ENCODE results near the gene DNASE1L3. TPM values are rescaled to one million over a fixed set of nuclear protein-coding genes. Genes with fewer than 3 reads are reported as not detected.

DNASE1L3 gene
- total RNA-seq, 2 donors from 2014 or later: 2.3 to 3.8 TPM

DNA sequence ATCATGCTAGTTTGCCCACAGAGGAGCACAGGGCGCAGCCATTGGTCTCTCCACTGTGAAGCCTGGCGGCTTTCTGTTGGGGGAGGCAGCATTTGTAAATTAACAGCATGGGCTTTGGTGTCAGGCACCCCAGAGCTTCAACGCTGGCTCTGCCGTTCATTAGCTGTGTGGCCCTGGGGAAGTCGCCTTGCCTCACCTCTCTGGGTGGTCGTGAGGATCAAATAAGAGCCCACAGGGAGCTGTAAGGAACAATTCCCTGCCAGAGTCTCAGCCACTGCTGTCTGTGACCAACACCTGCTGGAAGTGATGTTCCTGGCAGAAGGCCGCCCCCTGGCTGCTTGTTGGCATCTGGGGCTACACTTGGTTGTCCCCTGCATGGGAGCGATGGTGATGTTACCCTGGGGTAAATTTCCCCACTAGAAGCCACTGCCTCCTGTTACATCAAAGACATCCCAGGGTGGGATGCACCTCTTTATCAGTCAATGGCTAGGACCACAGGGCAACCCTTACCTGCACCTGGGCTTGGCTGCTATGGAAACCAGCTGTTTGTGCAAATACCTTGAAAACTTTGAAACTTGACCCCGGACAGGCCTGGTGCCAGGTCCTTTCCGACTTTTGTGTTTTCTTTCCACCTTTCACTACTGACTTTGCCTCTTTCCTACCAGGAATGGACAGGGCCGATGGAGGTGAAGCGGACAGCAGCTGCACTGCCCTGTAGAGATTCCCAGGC is 36.9 kb downstream of the DNASE1L3 start:
- Histone ChIP-seq H3K36me3 (peaks cover 23% of the 10 kb centered on the region), H3K27me3 (replicated peaks; ENCODE audit: insufficient read depth) (no peaks in the 10 kb centered on the region), H3K4me1 (ENCODE audit: control insufficient read depth in 1 of 2, low read depth in 2 of 2) (peaks cover 14 to 39% of the 10 kb centered on the region in 2 donors), H3K9me3 (no peaks in the 10 kb centered on the region), H3K27ac (peak overlapping the region in 1 of 2 donors; percentile 5), H3K4me3 (no peak overlapping the region)
- TF ChIP-seq, protein P1, sequence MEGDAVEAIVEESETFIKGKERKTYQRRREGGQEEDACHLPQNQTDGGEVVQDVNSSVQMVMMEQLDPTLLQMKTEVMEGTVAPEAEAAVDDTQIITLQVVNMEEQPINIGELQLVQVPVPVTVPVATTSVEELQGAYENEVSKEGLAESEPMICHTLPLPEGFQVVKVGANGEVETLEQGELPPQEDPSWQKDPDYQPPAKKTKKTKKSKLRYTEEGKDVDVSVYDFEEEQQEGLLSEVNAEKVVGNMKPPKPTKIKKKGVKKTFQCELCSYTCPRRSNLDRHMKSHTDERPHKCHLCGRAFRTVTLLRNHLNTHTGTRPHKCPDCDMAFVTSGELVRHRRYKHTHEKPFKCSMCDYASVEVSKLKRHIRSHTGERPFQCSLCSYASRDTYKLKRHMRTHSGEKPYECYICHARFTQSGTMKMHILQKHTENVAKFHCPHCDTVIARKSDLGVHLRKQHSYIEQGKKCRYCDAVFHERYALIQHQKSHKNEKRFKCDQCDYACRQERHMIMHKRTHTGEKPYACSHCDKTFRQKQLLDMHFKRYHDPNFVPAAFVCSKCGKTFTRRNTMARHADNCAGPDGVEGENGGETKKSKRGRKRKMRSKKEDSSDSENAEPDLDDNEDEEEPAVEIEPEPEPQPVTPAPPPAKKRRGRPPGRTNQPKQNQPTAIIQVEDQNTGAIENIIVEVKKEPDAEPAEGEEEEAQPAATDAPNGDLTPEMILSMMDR (IDR thresholded peaks at IDR 0.05): no peak
- DNase-seq (ENCODE audit: low spot score): no peak
- ATAC-seq (ENCODE audit: insufficient number of reproducible peaks, low FRiP score, low read depth): no peak

- H3K9me3 ChIP-seq: no peaks in the 10 kb centered on the region
- H3K4me3 ChIP-seq: no peak overlapping the region
- ATAC-seq (ENCODE audit: insufficient number of reproducible peaks, low FRiP score, low read depth) (no peak), DNase-seq (ENCODE audit: low spot score) (no peak)
- H3K4me1 ChIP-seq (ENCODE audit: control insufficient read depth in 1 of 2, low read depth in 2 of 2): peaks cover 12 to 42% of the 10 kb centered on the region in 2 donors
- H3K27me3 ChIP-seq (replicated peaks; ENCODE audit: insufficient read depth): no peaks in the 10 kb centered on the region
- H3K27ac ChIP-seq: peak overlapping the region in 1 of 2 donors; percentile 34
- TF ChIP-seq, protein P1 (IDR thresholded peaks at IDR 0.05): no peak
- H3K36me3 ChIP-seq: peaks cover 23% of the 10 kb centered on the region
Measured at GRCh38 chr3:58173029-58173668, 37.6 kb downstream of the DNASE1L3 start.

DNA sequence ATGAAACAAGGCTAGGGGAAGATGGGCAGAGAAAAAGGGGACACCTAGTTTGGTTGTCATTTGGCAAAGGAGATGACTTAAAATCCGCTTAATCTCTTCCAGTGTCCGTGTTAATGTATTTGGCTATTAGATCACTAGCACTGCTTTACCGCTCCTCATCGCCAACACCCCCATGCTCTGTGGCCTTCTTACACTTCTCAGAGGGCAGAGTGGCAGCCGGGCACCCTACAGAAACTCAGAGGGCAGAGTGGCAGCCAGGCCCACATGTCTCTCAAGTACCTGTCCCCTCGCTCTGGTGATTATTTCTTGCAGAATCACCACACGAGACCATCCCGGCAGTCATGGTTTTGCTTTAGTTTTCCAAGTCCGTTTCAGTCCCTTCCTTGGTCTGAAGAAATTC is 39.6 kb downstream of the DNASE1L3 start:
- no peak for DNase-seq (ENCODE audit: low spot score)
- Histone ChIP-seq H3K4me3 (no peak overlapping the region), H3K9me3 (no peaks in the 10 kb centered on the region), H3K4me1 (ENCODE audit: control insufficient read depth in 1 of 2, low read depth in 2 of 2) (peaks cover 20 to 52% of the 10 kb centered on the region in 2 donors), H3K36me3 (peaks cover 23% of the 10 kb centered on the region), H3K27ac (no peak overlapping the region), H3K27me3 (replicated peaks; ENCODE audit: insufficient read depth) (no peaks in the 10 kb centered on the region)
- ATAC-seq (ENCODE audit: insufficient number of reproducible peaks, low FRiP score, low read depth): no peak
- TF ChIP-seq, protein P1 (IDR thresholded peaks at IDR 0.05): no peak

DNA sequence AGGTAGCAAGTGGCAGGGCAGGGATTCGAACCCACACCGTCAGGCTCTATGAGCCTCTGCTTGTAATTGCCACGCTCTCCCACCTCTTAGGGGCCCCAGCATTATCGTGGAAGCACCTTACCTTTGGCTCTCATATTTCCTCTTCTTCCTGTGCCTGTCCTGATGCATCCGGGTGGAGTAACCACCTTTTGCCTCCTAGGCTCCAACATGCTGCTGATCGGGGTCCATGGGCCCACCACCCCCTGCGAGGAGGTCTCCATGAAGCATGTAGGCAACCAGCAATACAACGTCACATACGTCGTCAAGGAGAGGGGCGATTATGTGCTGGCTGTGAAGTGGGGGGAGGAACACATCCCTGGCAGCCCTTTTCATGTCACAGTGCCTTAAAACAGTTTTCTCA is 40.4 kb downstream of the DNASE1L3 start:
- H3K36me3 ChIP-seq: peaks cover 23% of the 10 kb centered on the region
- no peak for DNase-seq (ENCODE audit: low spot score)
- TF ChIP-seq, protein P1 (IDR thresholded peaks at IDR 0.05): no peak
- no peak overlapping the region for H3K4me3 ChIP-seq
- H3K27me3 ChIP-seq (replicated peaks; ENCODE audit: insufficient read depth): no peaks in the 10 kb centered on the region
- peak overlapping the region in 1 of 2 donors; percentile 7 for H3K27ac ChIP-seq
- ATAC-seq (ENCODE audit: insufficient number of reproducible peaks, low FRiP score, low read depth): no peak
- no peaks in the 10 kb centered on the region for H3K9me3 ChIP-seq
- peaks cover 17 to 52% of the 10 kb centered on the region in 2 donors for H3K4me1 ChIP-seq (ENCODE audit: control insufficient read depth in 1 of 2, low read depth in 2 of 2)

DNA sequence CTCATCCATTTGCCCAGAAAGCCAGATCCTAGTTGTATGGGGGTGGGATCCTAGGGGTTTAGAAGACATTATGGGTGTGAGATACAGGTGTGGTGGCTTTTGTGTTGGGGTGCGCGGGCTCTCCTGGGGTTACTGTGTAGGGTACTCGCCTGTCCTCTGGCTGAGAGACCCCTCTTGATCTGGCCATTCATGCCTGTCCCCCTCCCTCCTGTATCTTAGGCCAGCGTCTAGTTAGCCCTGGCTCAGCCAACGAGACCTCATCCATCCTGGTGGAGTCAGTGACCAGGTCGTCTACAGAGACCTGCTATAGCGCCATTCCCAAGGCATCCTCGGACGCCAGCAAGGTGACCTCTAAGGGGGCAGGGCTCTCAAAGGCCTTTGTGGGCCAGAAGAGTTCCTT is 41.4 kb downstream of the DNASE1L3 start:
- TF ChIP-seq, protein P1 (IDR thresholded peaks at IDR 0.05): no peak
- no peak overlapping the region for H3K4me3 ChIP-seq
- DNase-seq (ENCODE audit: low spot score): no peak

More for the DNA sequence above, 41.4 kb downstream of the DNASE1L3 start:
- no peaks in the 10 kb centered on the region for H3K9me3 ChIP-seq
- H3K36me3 ChIP-seq: peaks cover 23% of the 10 kb centered on the region
- H3K4me1 ChIP-seq (ENCODE audit: control insufficient read depth in 1 of 2, low read depth in 2 of 2): peaks cover 16 to 52% of the 10 kb centered on the region in 2 donors
- H3K27me3 ChIP-seq (replicated peaks; ENCODE audit: insufficient read depth): no peaks in the 10 kb centered on the region
- ATAC-seq (ENCODE audit: insufficient number of reproducible peaks, low FRiP score, low read depth): no peak
- peak overlapping the region in 1 of 2 donors; percentile 53 for H3K27ac ChIP-seq
